A673 (cell line): Measurements from ENCODE around the gene ZNF445. TPM values are rescaled to one million over a fixed set of nuclear protein-coding genes. Genes with fewer than 3 reads are reported as not detected.
A peak's percentile ranks its signal among the peaks of the same experiment; 100 is the strongest.

Experiments used
- BruUV-seq: library from RNA; stranded (reverse); fragments of 400-500 nt; replicated peaks from 2 replicates; lab custom pipeline; 2021; lab: Mats Ljungman, UMichigan
- CTCF ChIA-PET: fragments of 300-600 bp; sonication (Branson Sonifier 250); formaldehyde crosslinking; loops from one replicate; lab custom pipeline; 2022; ENCODE audit warnings: antibody characterized with exemption; lab: Charles Lee
- POLR2A ChIA-PET: fragments of 300-600 bp; sonication (Branson Sonifier 250); formaldehyde crosslinking; loops from one replicate; lab custom pipeline; 2022; ENCODE audit warnings: antibody characterized with exemption; ENCODE audit not compliant: low non-redundant PET; lab: Charles Lee
- DNase-seq: peaks from one replicate; pipeline ENCODE4 v3.0.0-alpha.2; 2015; ENCODE audit warnings: low spot score
- H3K27ac ChIP-seq: fragments of 200-600 bp; sonication (generic); 2 replicates; pipeline ENCODE4 v1.5.1; 2016; ENCODE audit warnings: mixed run types, low read depth, mild to moderate bottlenecking, mixed read lengths, antibody characterized with exemption, low read length; ENCODE audit not compliant: poor library complexity, severe bottlenecking
- H3K27me3 ChIP-seq: fragments of 200-600 bp; sonication (generic); replicated peaks from 2 replicates; pipeline ENCODE4 v1.6.1; 2017; ENCODE audit warnings: mixed run types, low read depth, mild to moderate bottlenecking, mixed read lengths, antibody characterized with exemption, low read length; ENCODE audit not compliant: insufficient read depth, poor library complexity
- H3K36me3 ChIP-seq: fragments of 200-600 bp; sonication (generic); 2 replicates; pipeline ENCODE4 v1.6.1; 2016; ENCODE audit warnings: mixed run types, mild to moderate bottlenecking, mixed read lengths, antibody characterized with exemption, low read length; ENCODE audit not compliant: insufficient read depth, poor library complexity, severe bottlenecking
- H3K4me1 ChIP-seq: fragments of 200-600 bp; sonication (generic); 2 replicates; pipeline ENCODE4 v1.6.1; 2017; ENCODE audit warnings: mixed run types, mild to moderate bottlenecking, mixed read lengths, antibody characterized with exemption, low read length; ENCODE audit not compliant: insufficient read depth, poor library complexity, severe bottlenecking
- H3K4me3 ChIP-seq: fragments of 200-600 bp; sonication (generic); 2 replicates; pipeline ENCODE4 v1.5.1; 2016; ENCODE audit warnings: low read depth, mixed run types, mild to moderate bottlenecking, mixed read lengths, low read length; ENCODE audit not compliant: poor library complexity, severe bottlenecking
- H3K9me3 ChIP-seq: fragments of 200-600 bp; sonication (generic); 2 replicates; pipeline ENCODE4 v1.6.1; 2016; ENCODE audit warnings: mixed run types, low read depth, mild to moderate bottlenecking, mixed read lengths, antibody characterized with exemption, low read length; ENCODE audit not compliant: poor library complexity, severe bottlenecking
- CTCF ChIP-seq: fragments of 300-800, 200-600 bp; sonication (generic); conservative IDR thresholded peaks from 2 replicates; pipeline ENCODE4 v1.5.1; 2017; ENCODE audit warnings: low read depth, mild to moderate bottlenecking, antibody characterized with exemption, low read length, moderate library complexity, mixed read lengths
- EZH2 ChIP-seq: fragments of 200-600 bp; sonication (generic); IDR thresholded peaks from 2 replicates; pipeline ENCODE4 v1.6.1; 2017; ENCODE audit warnings: borderline replicate concordance, low read depth, mild to moderate bottlenecking, mixed read lengths, antibody characterized with exemption, low read length; ENCODE audit not compliant: poor library complexity, severe bottlenecking
- intact Hi-C: fragments of 100-400 bp; cut with micrococcal nuclease; formaldehyde crosslinking; loops from one replicate; pipeline ENCODE4 v1.10.0; 2022; ENCODE audit not compliant: unreplicated experiment
- total RNA-seq: library from RNA; stranded (reverse); gene quantifications from 2 replicates; pipeline ENCODE4 v1.2.3, GENCODE V29; 2021

ZNF445 gene
- total RNA-seq, 1 experiment from 2014 or later: 18.6 TPM

GRCh38 chr3:44513513-44513912 is 36.0 kb upstream of the ZNF445 start:
- intact Hi-C loops: no loop called here
- no TSS peak for BruUV-seq
- Histone ChIP-seq H3K36me3 (no peaks in the 10 kb centered on the region), H3K27ac (no peak overlapping the region), H3K4me1 (no peaks in the 10 kb centered on the region), H3K4me3 (no peak overlapping the region), H3K9me3 (no peaks in the 10 kb centered on the region), H3K27me3 (no peaks in the 10 kb centered on the region)
- DNase-seq: no peak
- TF ChIP-seq EZH2: no peak
- no peak for TF ChIP-seq CTCF
- ChIA-PET CTCF (no interaction called here), POLR2A (no interaction called here)

- ChIA-PET POLR2A (no interaction called here), CTCF (no interaction called here)
- Histone ChIP-seq H3K36me3 (no peaks in the 10 kb centered on the region), H3K27ac (peak overlapping the region; percentile 23), H3K27me3 (no peaks in the 10 kb centered on the region), H3K4me1 (no peaks in the 10 kb centered on the region), H3K4me3 (peak overlapping the region; percentile 77), H3K9me3 (no peaks in the 10 kb centered on the region)
- BruUV-seq: no TSS peak
- intact Hi-C loops: no loop called here
- DNase-seq: no peak
- no peak for TF ChIP-seq EZH2
- no peak for TF ChIP-seq CTCF
Measured at GRCh38 chr3:44511238-44511566, 33.7 kb upstream of the ZNF445 start.

GRCh38 chr3:44510000-44510368 is 32.5 kb upstream of the ZNF445 start:
- Histone ChIP-seq H3K4me3 (peak overlapping the region; percentile 77), H3K27me3 (no peaks in the 10 kb centered on the region), H3K36me3 (no peaks in the 10 kb centered on the region), H3K4me1 (no peaks in the 10 kb centered on the region), H3K27ac (peak overlapping the region; percentile 72), H3K9me3 (no peaks in the 10 kb centered on the region)
- intact Hi-C loops: no loop called here
- no peak for DNase-seq
- CTCF ChIA-PET: no interaction called here
- BruUV-seq: TSS peak; percentile 65
- TF ChIP-seq CTCF: no peak
- POLR2A ChIA-PET: no interaction called here
